ENCODE measurements around the gene TNFSF18.

DNA sequence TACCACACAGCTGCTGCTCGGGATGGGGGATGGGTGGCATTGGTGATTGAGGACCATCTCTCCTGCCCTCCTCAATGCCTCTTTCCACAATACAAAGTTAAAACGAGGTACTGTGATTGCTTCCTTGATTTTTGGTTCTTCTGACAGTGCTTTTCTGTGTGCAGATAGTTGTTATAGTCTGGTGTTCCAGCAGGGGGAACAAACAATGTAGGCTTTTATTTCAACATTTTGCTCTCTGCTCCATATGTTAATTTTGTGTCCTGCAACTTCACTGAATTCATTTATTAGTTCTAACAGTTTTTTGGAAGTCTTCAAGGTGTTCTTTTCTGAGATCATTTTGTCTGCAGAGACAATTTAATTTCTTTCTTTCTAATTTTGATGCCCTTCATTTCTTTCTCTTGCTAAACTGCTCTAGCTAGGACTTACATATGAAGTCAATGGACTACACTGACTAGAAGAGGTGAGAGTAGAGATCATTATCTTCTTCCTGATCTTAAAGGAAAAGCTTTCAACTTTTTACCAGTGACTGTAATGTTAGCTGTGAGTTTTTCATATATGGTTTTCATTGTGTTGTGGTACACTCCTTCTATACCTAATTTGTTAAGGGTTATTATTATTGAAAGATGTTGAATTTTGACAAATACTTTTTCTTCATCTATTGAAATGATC is 45.4 kb downstream of the TNFSF18 start:
- 0 out of 2 replicates have a peak, but pooled peaks have one; percentile 26 for TF ChIP-seq CTCF (IDR thresholded peaks at IDR 0.05; ENCODE audit: low read depth, low read length)
- TF ChIP-seq EZH2phosphoT487 (IDR thresholded peaks at IDR 0.05; ENCODE audit: low read depth), result no peak
